Spinal cord (tissue), 4 donors: ENCODE results near the gene PTCD1. TPM values are rescaled to one million over a fixed set of nuclear protein-coding genes. Genes with fewer than 3 reads are reported as not detected.

Source experiments
- polyA plus RNA-seq, 2 donors: library from polyadenylated mRNA; unstranded; fragments of 120-200 nt; gene quantifications; one replicate each; pipeline ENCODE4 v1.2.1, GENCODE V29; 2013; ENCODE audit not compliant: insufficient read length in 2 of 2
- total RNA-seq, 2 donors: library from RNA; depleted of rRNA in 1 of 2; stranded (reverse); fragments of 120-200 nt in 1 of 2; fragments of >200 nt in 1 of 2; gene quantifications; one replicate each; pipeline versions ENCODE4 v1.2.3 to v1.2.4, GENCODE V29; 2013 to 2014

PTCD1 gene
- total and polyA plus RNA-seq, 4 donors, result 5.3 to 6.9 (median 6.1) TPM

Other genes with a start within 250 kb of the PTCD1 start
- gene KPNA7, start 230.7 kb downstream of the PTCD1 start, total RNA-seq, result not detected
- not detected for gene KPNA7, start 230.7 kb downstream of the PTCD1 start, polyA plus RNA-seq
- not detected for gene MYH16, start 166.0 kb downstream of the PTCD1 start, total RNA-seq
- under 1 TPM in 1 of 2 donors, not detected in 1; 0.26 TPM for gene MYH16, start 166.0 kb downstream of the PTCD1 start, polyA plus RNA-seq
- gene ARPC1A, start 112.9 kb downstream of the PTCD1 start, total RNA-seq, result 10 to 100 TPM; 82.4 to 99.9 TPM
- gene ARPC1A, start 112.9 kb downstream of the PTCD1 start, polyA plus RNA-seq, result 100 to 1,000 TPM; 141 to 147 TPM
- gene ARPC1B, start 64.1 kb downstream of the PTCD1 start, total RNA-seq, result 100 to 1,000 TPM in 1 of 2 donors, 10 to 100 TPM in 1; 63.3 to 110 TPM
- 10 to 100 TPM; 34.0 to 45.4 TPM for gene ARPC1B, start 64.1 kb downstream of the PTCD1 start, polyA plus RNA-seq
- gene PDAP1, start 30.2 kb downstream of the PTCD1 start, total RNA-seq, result 10 to 100 TPM; 19.3 to 80.8 TPM
- 100 to 1,000 TPM; 195 to 213 TPM for gene PDAP1, start 30.2 kb downstream of the PTCD1 start, polyA plus RNA-seq
- gene BUD31, start 29.8 kb downstream of the PTCD1 start, total RNA-seq, result 100 to 1,000 TPM in 1 of 2 donors, 10 to 100 TPM in 1; 64.9 to 108 TPM
- 100 to 1,000 TPM; 115 to 125 TPM for gene BUD31, start 29.8 kb downstream of the PTCD1 start, polyA plus RNA-seq
- gene CPSF4, start 145 bp upstream of the PTCD1 start, total RNA-seq, result 10 to 100 TPM; 19.6 to 38.0 TPM
- gene CPSF4, start 145 bp upstream of the PTCD1 start, polyA plus RNA-seq, result 10 to 100 TPM; 51.6 to 60.9 TPM
- gene ATP5MF, start 27.4 kb upstream of the PTCD1 start, total RNA-seq, result 100 to 1,000 TPM; 283 to 529 TPM
- 100 to 1,000 TPM; 546 to 573 TPM for gene ATP5MF, start 27.4 kb upstream of the PTCD1 start, polyA plus RNA-seq
- gene ZNF789, start 34.1 kb upstream of the PTCD1 start, total RNA-seq, result 10 to 100 TPM; 16.5 to 20.8 TPM
- 10 to 100 TPM; 26.8 to 53.8 TPM for gene ZNF789, start 34.1 kb upstream of the PTCD1 start, polyA plus RNA-seq
- 10 to 100 TPM; 25.3 to 30.7 TPM for gene ZNF394, start 61.5 kb upstream of the PTCD1 start, total RNA-seq
- 10 to 100 TPM; 10.6 to 15.0 TPM for gene ZNF394, start 61.5 kb upstream of the PTCD1 start, polyA plus RNA-seq
- 10 to 100 TPM; 14.6 to 17.3 TPM for gene ZKSCAN5, start 65.9 kb upstream of the PTCD1 start, total RNA-seq
- gene ZKSCAN5, start 65.9 kb upstream of the PTCD1 start, polyA plus RNA-seq, result 10 to 100 TPM; 14.9 TPM
- 10 to 100 TPM; 11.6 to 12.4 TPM for gene FAM200A, start 113.3 kb upstream of the PTCD1 start, total RNA-seq
- 10 to 100 TPM; 12.6 to 13.0 TPM for gene FAM200A, start 113.3 kb upstream of the PTCD1 start, polyA plus RNA-seq
- gene ZNF655, start 119.8 kb upstream of the PTCD1 start, total RNA-seq, result 10 to 100 TPM; 76.5 to 93.3 TPM
- 10 to 100 TPM; 50.0 to 67.0 TPM for gene ZNF655, start 119.8 kb upstream of the PTCD1 start, polyA plus RNA-seq
- 1 to 10 TPM in 1 of 2 donors, under 1 TPM in 1; 0.20 to 1.4 TPM for gene TMEM225B, start 159.5 kb upstream of the PTCD1 start, total RNA-seq
- gene TMEM225B, start 159.5 kb upstream of the PTCD1 start, polyA plus RNA-seq, result 1 to 10 TPM in 1 of 2 donors, under 1 TPM in 1; 0.59 to 1.4 TPM
- gene ZSCAN25, start 178.1 kb upstream of the PTCD1 start, total RNA-seq, result 10 to 100 TPM; 11.7 to 16.3 TPM
- 10 to 100 TPM; 12.9 to 13.1 TPM for gene ZSCAN25, start 178.1 kb upstream of the PTCD1 start, polyA plus RNA-seq
- 1 to 10 TPM; 7.2 to 8.4 TPM for gene CYP3A5, start 241.2 kb upstream of the PTCD1 start, total RNA-seq
- gene CYP3A5, start 241.2 kb upstream of the PTCD1 start, polyA plus RNA-seq, result 1 to 10 TPM; 2.6 TPM